T-helper 9 cell (primary cell): ENCODE results near the gene PIR.

ENCODE experiments used
- DNase-seq: peaks from one replicate; pipeline ENCODE4 v3.0.0-alpha.2; 2020

Gene PIR

DNA sequence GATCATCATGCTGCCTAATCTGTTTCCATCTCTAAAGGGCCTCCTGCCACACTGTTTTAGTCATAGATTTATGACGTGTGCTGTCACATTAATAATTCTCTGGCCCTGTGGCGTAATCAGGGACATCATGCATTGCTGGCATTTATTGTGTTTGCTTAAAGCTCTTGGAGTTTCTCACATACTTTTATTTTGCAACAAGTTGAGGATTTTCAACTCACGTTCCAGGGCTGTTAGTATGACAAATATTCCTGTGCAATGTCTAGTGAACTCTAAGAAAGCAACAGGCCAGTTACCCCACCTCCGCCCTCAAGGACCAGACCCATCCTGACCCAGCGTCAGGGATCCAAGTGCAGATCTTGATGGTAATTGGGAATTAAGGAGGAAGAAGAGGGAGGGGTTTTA is 150.1 kb downstream of the PIR start:
- no peak for DNase-seq

DNA sequence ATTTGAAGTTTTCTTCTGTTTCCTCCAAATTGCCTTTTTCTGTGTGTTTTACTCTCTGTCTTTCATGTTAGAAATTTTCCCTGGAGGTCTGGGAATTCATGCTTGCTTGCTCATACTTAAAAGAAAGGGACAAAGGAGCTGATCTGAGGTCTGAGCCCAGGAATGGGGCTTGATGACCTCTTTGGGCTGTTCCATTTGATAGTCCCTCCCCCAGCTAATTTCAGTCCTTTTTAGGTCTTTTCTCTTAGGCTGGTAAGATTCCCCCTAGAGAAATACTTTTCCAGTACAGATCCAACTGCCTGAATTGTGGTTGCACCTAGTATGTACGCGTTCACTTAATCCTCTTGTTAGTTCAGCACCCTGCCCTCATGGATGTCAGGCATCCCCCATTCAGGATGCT is 152.3 kb downstream of the PIR start:
- DNase-seq: no peak

GRCh38 chrX:15336023-15336413 is 157.1 kb downstream of the PIR start:
- DNase-seq: peak; percentile 31

- peak; percentile 81 for DNase-seq
Measured at GRCh38 chrX:15335135-15336022, 157.8 kb downstream of the PIR start, which contains the start of gene PIGA. Gene PIGA, minus strand, starts transcription at chrX:15335523. Its CDS starts 3,593 bp downstream, at chrX:15331930.
